Measurements from ENCODE around the gene STYXL2.

DNA sequence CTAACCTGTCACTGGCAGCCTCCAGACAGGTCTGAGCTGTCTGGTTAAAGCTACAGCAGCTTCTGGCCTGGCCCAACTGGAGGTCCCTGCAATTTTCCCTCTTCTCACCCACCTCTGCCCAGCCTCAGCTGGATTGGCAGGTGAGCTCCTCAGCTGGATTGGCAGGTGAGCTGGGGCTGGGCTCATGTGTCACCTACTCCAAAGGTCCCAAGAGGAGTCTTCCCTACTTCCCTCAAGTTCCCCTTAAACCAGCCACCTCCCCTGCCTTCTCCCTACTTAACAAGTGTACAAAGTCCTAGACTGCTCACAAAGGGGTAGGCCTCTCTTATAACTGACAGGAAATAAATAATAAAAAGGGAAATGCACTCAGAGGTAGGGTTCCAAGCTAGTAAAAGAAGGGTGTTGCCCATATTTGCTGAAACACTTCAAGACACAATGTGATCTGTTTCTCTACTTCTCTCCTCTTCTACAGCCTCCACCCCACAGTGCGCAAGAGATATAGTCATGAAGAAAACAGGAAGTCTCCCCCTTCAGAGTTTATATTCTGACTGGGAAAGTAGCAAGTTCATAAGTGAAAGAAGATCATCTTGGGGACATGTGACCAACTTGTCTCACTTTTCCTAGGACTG is 3.4 kb upstream of the STYXL2 start, which contains the start of gene GPA33:
- no peak for TF ChIP-seq PPARA (CRISPR knock-in tag; IDR thresholded peaks at IDR 0.05; ENCODE audit: borderline replicate concordance)
- TF ChIP-seq ZNF70 (CRISPR knock-in tag; IDR thresholded peaks at IDR 0.05) = no peak
- TF ChIP-seq RARB (CRISPR knock-in tag; IDR thresholded peaks at IDR 0.05) = no peak
- TF ChIP-seq ARNTL (CRISPR knock-in tag; IDR thresholded peaks at IDR 0.05; ENCODE audit: borderline replicate concordance, low read depth) = no peak
- TF ChIP-seq, protein P1, sequence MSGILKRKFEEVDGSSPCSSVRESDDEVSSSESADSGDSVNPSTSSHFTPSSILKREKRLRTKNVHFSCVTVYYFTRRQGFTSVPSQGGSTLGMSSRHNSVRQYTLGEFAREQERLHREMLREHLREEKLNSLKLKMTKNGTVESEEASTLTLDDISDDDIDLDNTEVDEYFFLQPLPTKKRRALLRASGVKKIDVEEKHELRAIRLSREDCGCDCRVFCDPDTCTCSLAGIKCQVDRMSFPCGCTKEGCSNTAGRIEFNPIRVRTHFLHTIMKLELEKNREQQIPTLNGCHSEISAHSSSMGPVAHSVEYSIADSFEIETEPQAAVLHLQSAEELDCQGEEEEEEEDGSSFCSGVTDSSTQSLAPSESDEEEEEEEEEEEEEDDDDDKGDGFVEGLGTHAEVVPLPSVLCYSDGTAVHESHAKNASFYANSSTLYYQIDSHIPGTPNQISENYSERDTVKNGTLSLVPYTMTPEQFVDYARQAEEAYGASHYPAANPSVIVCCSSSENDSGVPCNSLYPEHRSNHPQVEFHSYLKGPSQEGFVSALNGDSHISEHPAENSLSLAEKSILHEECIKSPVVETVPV (CRISPR knock-in tag; IDR thresholded peaks at IDR 0.05) = no peak
